ENCODE results near the gene TULP3.

TULP3 gene

DNA sequence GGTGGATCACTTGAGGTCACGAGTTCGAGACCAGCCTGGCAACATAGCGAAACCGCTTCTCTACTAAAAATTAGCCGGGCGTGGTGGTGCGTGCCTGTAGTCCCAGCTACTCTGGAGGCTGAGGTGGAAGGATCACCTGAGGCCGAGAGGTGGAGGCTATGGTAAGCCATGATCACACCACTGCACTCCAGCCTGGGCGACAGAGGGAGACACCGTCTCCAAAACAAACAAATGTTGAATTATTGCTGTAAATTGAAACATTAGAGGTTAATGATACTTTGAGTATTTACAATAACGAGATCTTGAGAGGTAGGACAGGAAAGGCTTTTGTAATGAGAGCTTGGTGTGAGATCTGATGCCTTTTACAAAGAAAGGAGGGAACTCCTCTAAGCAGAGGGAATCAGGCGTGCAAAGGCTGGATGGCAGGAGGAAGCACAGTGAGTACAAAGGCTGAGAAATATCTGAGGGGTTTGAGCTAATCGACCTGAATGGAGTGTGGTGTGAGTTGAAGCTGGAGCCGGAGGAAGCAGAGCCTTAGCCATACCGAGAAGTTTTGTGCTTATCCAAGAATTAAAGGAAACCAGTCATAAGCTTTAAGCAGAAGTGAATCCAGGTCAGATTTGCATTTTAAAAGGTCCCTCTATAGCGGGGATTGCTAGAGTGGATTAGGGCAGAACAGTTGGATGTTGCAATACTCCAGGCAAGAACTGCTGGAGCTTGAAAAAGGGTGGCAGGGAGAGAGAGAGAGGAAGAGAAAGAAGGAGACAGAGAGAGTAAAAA lies 12.5 kb upstream of the TULP3 start:
- peak; percentile 20 to 73 for DNase-seq

DNA sequence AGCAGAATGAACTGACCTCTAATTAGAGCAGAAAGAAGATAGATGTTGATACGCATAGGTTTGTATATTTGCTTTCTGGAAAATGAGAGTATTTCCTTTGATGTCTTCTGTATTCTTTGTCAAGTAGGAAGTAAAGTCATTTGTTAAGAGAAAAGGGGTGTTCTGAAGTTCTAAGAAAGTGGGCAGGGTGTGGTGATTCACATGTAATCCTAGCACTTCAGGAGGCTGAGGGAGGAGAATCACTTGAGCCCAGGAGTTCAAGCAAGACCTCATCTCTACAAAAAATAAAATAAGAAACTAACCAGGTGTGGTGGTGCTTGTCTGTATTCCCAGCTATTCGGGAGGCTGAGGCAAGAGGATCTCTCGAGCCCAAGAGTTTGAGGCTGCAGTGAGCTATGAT lies 10.8 kb upstream of the TULP3 start:
- DNase-seq, result no peak

DNA sequence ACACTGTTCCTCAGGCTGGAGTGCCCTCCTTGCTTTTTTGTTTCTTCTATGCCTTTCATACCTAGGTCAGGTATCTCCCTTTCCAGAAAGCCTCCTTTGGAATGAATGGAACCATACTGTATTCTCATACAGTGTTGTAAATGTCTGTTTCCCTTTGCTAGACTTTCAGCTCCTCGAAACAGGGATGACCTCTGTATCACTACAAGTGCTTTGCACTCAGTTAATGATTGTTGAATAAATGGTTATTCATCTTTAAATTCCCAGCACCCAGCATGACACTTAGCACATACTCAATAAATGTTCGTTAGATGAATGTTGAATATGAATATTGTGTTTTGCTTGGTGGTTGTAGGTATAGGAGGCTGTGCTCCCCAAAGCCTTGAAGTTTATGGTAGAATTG lies 5.9 kb upstream of the TULP3 start:
- DNase-seq, result no peak

DNA sequence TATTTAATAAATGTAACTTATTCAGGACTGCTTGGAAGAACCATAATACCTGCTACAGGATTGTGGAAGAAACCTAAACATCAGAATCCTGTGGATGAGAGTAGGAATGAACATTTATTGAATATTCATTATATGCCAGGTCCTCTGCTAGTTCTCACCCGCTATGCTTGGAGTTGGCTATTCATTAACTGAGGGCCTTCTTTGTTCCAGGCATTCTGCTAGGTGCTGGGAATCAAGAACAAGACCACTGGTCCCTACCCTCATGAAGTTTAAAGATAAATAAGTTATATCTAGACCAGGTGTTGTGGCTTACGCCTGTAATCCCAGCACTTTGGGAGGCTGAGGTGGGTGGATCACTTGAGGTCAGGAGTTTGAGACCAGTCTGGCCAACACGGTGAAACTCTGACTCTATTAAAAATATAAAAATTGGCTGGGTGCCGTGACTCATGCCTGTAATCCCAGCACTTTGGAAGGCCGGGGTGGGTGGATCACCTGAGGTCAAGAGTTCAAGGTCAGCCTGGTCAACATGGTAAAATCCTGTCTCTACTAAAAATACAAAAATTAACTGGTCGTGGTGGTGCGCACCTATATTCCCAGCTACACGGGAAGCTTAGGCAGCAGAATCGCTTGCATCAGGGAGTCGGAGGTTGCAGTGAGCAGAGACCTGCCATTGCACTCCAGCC lies 3.8 kb upstream of the TULP3 start:
- DNase-seq, result no peak

DNA sequence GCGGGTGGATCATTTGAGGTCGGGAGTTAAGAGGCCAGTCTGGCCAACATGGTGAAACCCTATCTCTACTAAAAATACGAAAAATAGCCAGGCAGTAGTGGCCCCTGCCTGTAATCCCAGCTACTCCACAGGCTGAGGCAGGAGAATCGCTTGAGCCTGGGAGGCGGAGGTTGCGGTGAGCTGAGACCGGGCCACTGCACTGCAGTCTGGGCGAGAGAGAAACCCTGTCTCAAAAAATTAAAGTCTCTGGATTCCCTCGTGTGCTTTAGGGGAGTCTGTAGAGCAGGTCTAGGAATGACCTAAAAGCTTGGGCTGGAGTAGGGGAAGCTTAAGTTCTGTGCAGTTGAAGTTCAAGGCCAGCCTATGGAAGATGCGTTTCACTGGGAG lies 697 bp upstream of the TULP3 start:
- no peak for DNase-seq

DNA sequence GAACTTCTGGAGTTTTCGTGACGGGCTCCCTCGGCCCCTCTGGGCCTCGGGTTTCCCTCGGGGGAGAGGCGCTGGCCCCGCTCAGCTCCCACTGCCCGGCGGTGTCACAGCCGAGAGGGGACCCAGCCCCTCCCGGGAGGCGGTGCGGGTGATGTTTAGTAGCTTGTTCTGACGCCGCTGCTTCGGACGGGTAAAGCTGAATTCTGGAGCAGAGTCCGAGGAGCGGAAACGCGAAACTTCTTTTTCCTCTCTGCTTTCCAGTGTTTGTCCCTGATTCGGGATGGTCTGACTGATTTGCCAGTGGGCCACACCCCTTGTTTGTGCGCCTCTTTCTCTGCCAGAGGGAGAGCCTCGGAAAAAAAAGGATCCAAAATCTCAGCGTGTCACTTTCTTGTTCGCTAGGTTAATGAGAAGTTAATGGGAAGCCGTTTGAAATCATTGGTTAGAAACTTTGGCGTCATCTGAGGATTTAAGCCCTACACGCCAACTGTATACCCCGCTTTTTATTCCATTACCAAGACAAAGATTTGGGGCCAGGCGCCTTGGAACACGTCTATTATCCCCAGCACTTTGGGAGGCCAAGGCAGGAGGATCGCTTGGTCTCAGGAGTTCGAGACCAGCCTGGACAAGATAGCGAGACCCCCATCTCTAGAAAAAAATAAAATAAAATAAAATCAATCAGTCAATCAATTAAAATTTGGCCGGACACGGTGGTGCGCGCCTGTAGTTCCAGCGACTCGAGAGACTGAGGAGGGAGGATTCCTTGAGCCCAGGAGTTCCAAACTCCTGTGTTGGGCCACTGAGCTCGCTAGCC lies 756 bp downstream of the TULP3 start:
- DNase-seq, result peak; percentile 5 to 40

DNA sequence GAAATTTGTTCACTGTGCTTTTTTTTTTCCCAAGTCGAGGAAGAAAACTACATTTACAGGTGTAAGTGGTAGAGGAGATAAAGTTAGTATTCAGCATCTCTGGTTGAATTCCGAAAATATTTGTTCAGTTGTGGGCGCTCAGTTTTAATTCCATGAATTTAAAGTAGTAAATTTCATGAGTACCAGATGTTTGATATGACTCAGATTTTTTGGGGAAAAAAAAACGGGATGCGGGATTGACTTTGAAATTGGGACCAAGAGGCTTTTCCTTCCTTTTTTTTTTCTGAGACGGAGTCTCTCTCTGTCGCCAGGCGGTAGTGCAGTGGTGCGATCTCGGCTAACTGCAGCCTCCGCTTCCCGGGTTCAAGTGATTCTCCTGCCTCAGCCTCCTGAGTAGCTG lies 1.6 kb downstream of the TULP3 start:
- no peak for DNase-seq

DNA sequence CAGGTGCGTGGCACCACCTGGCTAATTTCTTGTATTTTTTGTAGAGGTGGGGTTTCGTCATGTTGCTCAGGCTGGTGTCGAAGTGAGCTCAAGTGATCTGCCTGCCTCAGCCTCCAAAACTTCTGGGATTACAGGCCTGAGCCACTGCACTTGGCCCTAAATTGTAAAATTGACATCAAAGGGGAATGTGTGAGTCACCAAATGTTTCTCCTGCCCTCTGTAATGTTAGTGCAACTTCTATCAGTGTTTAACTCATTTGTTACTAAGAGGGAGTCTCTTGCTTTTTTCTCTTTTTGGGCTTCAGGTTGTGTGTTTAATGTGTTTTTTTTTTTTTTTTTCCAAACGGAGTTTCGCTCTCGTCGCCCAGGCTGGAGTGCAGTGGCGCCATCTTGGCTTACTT lies 2.3 kb downstream of the TULP3 start:
- DNase-seq, result no peak

DNA sequence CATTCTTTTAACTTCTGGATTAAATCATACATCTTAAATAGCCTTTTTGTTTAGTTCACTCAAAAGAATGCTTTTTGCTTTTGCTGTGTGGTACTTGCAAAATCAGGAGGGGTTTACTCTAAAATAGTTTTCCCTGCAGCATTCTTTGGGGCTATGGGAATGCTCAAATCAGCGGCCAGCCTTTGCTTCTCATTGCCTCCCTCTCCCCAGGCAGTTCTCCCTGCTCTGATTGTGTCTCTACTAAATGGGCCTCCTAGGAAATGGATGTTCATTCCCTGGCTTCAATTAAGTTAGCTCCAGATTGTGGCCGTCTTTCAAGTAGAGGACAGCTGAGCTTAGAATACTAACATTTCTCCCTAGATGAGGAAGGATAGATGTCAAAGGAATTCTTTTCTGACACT lies 4.4 kb downstream of the TULP3 start:
- DNase-seq, result no peak

DNA sequence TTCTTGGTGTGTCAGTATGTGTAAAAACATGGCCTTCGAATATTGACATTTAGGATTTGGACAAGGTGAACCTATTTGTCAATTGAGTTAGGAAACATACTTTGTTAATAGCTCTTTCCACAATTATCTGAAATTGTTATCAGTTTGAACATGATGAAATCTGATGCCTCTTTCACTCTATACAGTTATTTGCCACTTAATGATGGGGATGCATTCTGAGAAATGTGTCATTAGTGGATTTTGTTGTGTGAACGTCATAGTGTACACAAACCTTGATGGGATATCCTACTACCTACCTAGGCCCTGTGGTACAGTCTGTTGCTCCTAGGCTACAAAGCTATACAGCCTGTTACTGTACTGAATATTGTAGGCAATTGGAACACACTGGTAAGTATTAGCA lies 4.8 kb downstream of the TULP3 start:
- no peak for DNase-seq

DNA sequence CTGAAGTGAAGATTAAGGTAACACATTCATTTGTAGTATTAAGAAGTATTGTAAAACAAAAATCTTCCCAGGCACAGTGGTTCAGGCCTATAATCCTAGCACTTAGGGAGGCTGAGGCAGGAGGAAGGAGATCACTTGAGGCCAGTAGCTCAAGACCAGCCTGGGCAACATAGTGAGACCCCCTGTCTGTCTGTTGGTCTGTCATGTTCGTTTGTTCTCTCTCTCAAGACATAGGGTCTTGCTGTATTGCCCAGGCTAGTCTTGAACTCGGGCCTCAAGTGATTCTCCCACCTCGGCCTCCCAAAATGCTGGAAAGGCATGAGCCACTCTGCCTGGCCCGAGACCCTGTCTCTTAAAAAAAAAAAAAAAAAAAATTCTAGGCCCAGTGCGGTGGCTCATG lies 6.7 kb downstream of the TULP3 start:
- no peak for DNase-seq

DNA sequence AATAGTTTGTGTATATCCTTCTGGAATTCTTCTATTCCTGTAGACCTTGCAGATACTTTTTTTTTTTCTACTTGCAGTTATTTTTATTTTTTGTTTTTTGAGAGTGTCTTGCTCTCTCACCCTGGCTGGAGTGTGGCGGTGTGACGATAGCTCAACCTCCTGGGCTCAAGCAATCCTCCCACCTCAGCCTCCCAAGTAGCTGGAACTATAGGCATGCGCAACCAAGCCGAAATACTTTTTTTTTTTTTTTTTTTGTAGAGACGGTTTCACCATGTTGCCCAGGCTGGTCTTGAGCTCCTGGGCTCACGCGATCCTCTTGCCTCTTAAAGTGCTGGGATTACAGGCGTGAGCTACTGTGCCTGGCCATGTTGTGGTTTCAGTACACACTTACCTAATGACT lies 10.0 kb downstream of the TULP3 start:
- no peak for DNase-seq

DNA sequence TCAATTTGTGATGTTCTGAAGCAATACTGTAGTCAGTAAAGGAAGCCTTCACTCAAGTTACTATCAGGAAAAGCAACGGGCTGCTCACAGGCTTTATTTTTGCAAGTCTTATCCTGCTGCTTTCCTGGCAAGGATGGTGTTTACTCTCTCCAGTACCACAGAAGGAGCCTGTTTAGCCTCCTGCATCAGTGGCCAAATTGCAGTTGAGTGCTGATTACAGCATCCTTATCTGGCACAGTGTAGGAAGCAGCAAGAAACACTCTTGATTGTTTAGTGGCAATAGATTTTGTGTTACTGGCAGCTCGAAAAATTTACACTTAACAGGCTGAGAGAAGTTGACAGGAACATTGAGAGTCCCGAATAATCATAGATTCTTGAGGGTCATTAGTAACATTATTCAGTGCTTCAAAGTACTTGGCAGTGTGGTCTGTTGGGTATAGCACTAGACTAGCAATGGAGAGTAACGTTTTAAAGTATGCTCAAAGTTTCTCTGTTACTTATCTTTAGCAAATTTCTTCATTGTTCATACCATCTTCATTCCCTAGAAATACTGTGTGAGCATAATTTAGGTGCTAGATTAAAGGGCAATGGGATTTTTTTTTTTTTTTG lies 11.7 kb downstream of the TULP3 start:
- DNase-seq, result peak; percentile 37 to 79

DNA sequence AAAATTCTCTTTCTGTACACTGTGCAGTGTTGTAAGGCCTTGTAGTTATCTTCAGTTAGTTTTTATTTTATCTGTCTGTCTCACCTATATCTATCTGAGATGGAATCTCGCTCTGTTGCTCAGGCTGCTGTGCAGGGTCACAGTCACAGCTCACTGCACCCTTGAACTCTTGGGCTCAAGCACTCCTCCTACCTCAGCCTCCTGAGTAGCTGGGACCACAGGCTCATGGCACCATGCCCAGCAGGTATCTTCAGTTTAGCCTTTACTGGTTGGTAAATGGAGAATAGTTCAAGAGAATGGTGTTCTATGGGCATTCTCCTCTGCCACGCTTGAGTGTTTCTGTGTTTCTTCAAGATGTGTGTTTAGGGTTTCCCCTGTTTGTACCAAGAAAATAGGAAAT lies 13.6 kb downstream of the TULP3 start:
- no peak for DNase-seq

DNA sequence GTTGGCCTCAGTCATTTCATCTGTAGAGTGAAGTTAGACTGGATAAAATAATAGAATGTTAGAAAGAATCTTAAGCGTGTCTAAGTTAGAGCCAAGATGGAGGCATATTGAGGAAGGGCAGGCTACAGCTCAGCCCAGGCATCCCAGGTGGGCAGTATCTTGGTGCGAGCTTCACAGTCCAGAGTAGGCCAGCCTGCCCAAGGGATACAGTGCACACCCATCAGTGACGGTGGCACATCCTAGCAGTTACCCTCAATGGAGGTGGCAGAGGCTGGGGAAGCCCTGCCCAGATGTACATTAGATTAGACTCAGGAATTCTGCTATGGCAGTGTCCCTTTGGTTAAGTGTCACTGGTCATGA lies 21.5 kb downstream of the TULP3 start:
- DNase-seq, result no peak

DNA sequence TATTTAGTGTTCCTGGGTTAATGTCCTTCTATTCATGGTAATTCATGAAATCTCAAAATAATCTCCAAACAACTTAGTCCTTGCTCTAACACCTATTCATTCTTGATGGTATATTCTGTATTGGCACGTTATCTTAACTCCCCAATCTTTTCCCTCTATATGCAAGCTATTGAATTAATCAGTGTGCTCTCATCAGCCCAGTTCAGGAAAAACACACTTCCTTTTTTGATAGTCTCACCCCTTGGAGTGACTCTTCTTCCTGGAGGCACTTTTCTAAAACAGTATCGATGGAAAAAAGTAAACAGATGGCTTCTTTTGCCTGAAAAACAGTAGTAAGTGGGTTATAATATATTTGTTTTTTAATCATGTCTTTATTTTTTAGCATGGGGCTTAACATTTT lies 28.6 kb downstream of the TULP3 start:
- no peak for DNase-seq

DNA sequence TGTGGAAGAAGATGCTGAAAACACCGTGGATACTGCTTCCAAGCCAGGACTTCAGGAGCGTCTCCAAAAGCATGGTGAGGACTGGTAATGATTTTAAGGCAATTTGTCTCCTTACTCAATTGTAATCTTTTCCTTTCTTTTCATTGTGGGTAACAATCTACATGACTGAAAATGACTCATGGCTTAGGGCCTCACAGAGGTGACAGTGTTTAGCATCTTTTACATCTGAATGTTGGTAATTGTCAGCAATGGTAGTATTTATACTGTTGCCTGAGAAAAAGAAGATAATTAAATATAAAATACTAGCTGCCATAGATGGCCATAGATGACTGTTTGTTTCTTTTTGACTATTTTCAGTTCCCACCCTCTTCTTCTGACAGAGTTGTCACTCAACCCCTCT lies 31.6 kb downstream of the TULP3 start:
- DNase-seq, result no peak

DNA sequence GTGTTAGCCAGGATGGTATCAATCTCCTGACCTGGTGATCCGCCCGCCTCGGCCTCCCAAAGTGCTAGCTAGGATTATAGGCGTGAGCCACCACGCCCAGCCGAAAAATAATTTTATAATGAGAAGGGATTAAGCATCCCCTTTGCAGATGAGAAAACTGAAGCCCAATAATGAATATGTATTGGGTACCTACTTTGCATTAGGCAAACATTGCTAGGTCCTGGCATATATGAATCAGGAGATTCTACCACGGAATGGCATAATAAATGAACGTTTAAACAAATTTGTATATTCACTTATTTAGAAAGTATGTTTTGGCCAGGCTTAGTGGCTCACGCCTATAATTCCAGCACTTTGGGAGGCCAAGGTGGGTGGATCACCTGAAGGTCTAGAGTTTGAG lies 32.4 kb downstream of the TULP3 start:
- DNase-seq, result no peak

DNA sequence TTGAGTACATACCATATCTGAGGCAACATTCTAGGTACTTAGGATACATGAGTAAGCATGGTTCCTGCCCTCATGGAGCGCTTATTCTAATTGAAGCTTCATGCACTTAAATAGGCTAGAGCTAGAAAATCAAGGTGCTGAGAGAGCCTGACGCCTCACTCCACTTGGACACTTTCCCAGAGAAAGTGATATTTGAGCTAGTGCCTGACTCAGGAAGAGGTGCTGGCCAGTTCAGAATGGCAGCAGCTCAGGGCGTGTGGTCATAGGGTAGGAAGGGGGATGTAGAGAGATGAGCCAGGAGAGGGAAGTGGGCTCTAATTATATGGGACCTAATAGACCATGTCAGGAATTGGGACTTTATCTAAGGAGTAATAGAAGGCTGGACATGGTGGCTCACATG lies 33.3 kb downstream of the TULP3 start:
- no peak for DNase-seq

DNA sequence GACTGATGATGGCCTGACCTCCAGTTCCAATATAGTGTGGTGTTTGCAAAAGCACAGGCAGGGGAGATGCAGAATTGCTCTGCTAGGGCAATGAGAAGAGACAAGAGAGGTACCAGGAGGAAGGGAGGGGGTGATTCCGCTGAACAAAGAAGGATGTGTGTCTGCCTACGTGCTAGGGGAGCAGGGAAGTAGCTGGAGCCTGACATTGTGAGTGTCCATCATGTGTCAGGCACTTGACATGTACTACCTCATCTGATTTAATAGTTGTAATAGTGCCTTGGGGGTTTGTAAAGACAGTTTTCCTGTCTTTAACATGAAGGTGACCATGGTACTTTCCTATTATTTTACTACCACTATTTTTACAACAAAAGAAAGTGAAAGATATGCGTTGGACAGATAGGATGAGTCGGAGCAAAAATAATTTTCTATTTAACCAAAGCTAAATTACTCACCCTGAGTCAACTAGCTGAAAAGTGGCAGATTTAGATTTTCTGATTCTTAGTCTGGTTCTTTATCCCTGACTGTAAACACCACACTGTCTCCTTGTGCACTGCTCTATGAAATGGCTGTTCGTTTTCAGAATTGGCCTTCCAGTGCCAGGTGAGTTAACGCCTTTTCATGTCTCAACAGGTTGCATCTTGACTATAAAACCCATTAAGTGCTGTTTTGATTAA lies 34.8 kb downstream of the TULP3 start:
- DNase-seq, result no peak

DNA sequence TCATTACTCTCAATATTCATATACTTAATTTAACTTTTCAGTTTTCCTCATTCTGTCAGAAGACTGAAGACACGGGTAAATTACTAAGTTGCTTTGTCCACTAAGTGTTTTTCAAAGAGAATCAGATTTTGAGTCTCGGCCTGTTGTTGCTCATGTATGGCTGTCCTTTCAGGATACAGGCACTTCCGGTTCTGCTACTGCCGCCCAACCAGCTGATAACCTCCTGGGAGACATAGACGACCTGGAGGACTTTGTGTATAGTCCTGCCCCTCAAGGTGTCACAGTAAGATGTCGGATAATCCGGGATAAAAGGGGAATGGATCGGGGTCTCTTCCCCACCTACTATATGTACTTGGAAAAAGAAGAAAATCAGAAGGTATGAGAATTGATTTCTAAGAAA lies 40.2 kb downstream of the TULP3 start:
- DNase-seq, result no peak

DNA sequence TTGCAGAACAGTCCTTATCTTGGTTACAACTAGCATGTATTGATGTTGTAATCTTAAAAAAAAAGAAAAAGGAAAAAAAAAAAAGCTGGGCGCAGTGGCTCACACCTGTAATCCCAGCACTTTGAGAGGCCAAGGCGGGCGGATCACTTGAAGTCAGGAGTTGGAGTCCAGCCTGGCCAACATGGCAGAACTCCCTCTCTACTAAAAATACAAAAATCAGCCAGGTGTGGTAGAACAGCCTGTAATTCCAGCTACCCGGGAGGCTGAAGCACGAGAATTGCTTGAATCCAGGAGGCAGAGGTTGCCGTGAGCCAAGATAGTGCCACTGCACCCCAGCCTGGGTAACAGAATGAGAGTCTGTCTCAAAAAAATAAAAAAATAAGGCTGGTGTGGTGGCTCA lies 42.9 kb downstream of the TULP3 start:
- no peak for DNase-seq

DNA sequence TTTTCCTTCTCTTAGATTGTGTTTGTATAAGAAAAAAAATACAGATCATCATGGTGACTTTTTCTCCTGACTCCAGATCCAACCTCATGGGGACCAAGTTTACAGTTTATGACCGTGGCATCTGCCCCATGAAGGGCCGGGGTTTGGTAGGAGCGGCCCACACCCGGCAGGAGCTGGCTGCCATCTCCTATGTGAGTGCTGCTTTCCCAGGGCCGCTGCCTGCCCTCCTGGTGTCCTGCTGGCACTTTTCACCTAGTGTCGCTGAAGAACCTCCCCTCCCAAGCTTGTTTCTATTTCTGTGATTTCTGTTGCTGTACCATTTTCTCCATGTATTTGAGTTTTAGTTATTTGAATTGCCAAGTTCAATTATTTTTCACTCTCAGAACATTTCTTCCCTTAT lies 43.7 kb downstream of the TULP3 start:
- no peak for DNase-seq

Measured in NCI-H2081 (cell line).